Naive thymus-derived CD4-positive, alpha-beta T cell (primary cell): Measurements from ENCODE around the gene PRKAG2. TPM values are rescaled to one million over a fixed set of nuclear protein-coding genes. Genes with fewer than 3 reads are reported as not detected.
A peak's percentile ranks its signal among the peaks of the same experiment; 100 is the strongest.

Source experiments
- ATAC-seq: fragments of 150-1000 bp; cut with Tn5 transposase; 2 replicates; pipeline ENCODE4 v1.10.0; 2021; ENCODE audit warnings: mild to moderate bottlenecking, moderate library complexity
- CTCF ChIA-PET: fragments of 350-600 bp; sonication (Branson Sonifier 250); formaldehyde crosslinking; loops from one replicate; lab custom pipeline; 2021; ENCODE audit warnings: antibody characterized with exemption; lab: Charles Lee
- POLR2A ChIA-PET: fragments of 350-600 bp; sonication (Branson Sonifier 250); formaldehyde crosslinking; loops from one replicate; lab custom pipeline; 2021; ENCODE audit warnings: antibody characterized with exemption, inconsistent platforms; lab: Charles Lee
- DNase-seq, 9 donors: peaks; one replicate each; pipeline versions ENCODE4 v3.0.0 to v3.0.0-alpha.2; 2020 to 2022; ENCODE audit warnings: mixed read lengths in 1 of 9
- H3K27ac ChIP-seq: one replicate; pipeline ENCODE4 v1.7.0; 2013; ENCODE audit warnings: mild to moderate bottlenecking, low read depth, low read length, moderate library complexity
- H3K27me3 ChIP-seq, 2 donors: one replicate each; pipeline ENCODE4 v1.7.0; 2013; ENCODE audit warnings: low read length in 2 of 2, mild to moderate bottlenecking in 2 of 2, moderate library complexity in 2 of 2; ENCODE audit not compliant: control insufficient read depth in 2 of 2, insufficient read depth in 2 of 2
- H3K36me3 ChIP-seq, 3 experiments: 1 replicate in 2 of 3; 2 replicates in 1 of 3; pipeline ENCODE4 v1.7.0; 2013; ENCODE audit warnings: low read length in 3 of 3, mild to moderate bottlenecking in 3 of 3, moderate library complexity in 1 of 3; ENCODE audit not compliant: insufficient read depth in 3 of 3, control insufficient read depth in 2 of 3
- H3K4me1 ChIP-seq, 2 donors: one replicate each; pipeline ENCODE4 v1.7.0; 2013; ENCODE audit warnings: low read length in 2 of 2, mild to moderate bottlenecking in 2 of 2, moderate library complexity in 1 of 2; ENCODE audit not compliant: control insufficient read depth in 2 of 2, insufficient read depth in 2 of 2
- H3K4me3 ChIP-seq: 2 replicates; pipeline ENCODE4 v1.7.0; 2013; ENCODE audit warnings: mild to moderate bottlenecking, low read length
- H3K9me3 ChIP-seq, 3 experiments: 1 replicate in 2 of 3; 2 replicates in 1 of 3; pipeline ENCODE4 v1.7.0; 2013; ENCODE audit warnings: low read length in 3 of 3; ENCODE audit not compliant: control insufficient read depth in 2 of 3
- H3K27ac Mint-ChIP-seq, 9 donors: one replicate each; pipeline ENCODE4 v1.8.0; 2020 to 2022; ENCODE audit warnings: mixed read lengths in 9 of 9, mild to moderate bottlenecking in 8 of 9, moderate library complexity in 5 of 9, inconsistent platforms in 2 of 9
- H3K27me3 Mint-ChIP-seq, 5 donors: one replicate each; pipeline ENCODE4 v1.8.0; 2021 to 2022; ENCODE audit warnings: mixed read lengths in 5 of 5, mild to moderate bottlenecking in 1 of 5
- H3K36me3 Mint-ChIP-seq, 5 donors: one replicate each; pipeline ENCODE4 v1.8.0; 2020 to 2022; ENCODE audit warnings: mixed read lengths in 5 of 5, mild to moderate bottlenecking in 3 of 5, inconsistent platforms in 1 of 5
- H3K4me1 Mint-ChIP-seq, 7 donors: one replicate each; pipeline ENCODE4 v1.8.0; 2020 to 2022; ENCODE audit warnings: mixed read lengths in 7 of 7, mild to moderate bottlenecking in 3 of 7, inconsistent platforms in 1 of 7
- H3K4me3 Mint-ChIP-seq, 10 donors: one replicate each; pipeline ENCODE4 v1.8.0; 2020 to 2022; ENCODE audit warnings: mild to moderate bottlenecking in 10 of 10, mixed read lengths in 10 of 10, moderate library complexity in 6 of 10, inconsistent platforms in 2 of 10
- H3K9me3 Mint-ChIP-seq, 11 donors: one replicate each; pipeline ENCODE4 v1.8.0; 2020 to 2022; ENCODE audit warnings: mixed read lengths in 11 of 11, mild to moderate bottlenecking in 4 of 11, inconsistent platforms in 1 of 11, moderate library complexity in 1 of 11
- intact Hi-C, 2 donors: fragments of 100-400 bp; cut with micrococcal nuclease; formaldehyde crosslinking; loops; one replicate each; pipeline ENCODE4 v1.15.1; 2023
- polyA plus RNA-seq, 2 donors: library from polyadenylated mRNA; unstranded; fragments of 300-500 nt; fragmentation: Illumina TruSeq; gene quantifications; one replicate each; pipeline ENCODE4 v1.2.3, GENCODE V29; 2021
- total RNA-seq, 6 experiments: library from RNA in 5 of 6; stranded (reverse) in 5 of 6; gene quantifications; 1 replicate in 5 of 6; 2 replicates in 1 of 6; pipeline ENCODE4 v1.2.3 and lab custom pipeline; 2021 to 2026

The PRKAG2 gene
- total and polyA plus RNA-seq, 7 experiments from 2014 or later = 15.0 to 74.4 (median 55.7) TPM

- ATAC-seq = no peak
- Mint-ChIP-seq H3K27me3 (no peaks in the 10 kb centered on the region), H3K9me3 (no peaks in the 10 kb centered on the region), H3K36me3 (peaks cover 0 to 18% (median 0%) of the 10 kb centered on the region in 5 donors), H3K4me3 (no peak overlapping the region), H3K4me1 (peaks cover 0 to 48% (median 44%) of the 10 kb centered on the region in 7 donors), H3K27ac (peak overlapping the region in 2 of 9 donors; percentile 51 to 60)
- H3K4me1 ChIP-seq = no peaks in the 10 kb centered on the region
- POLR2A ChIA-PET = no interaction called here
- intact Hi-C loops = no loop called here
- no peak overlapping the region for H3K27ac ChIP-seq
- CTCF ChIA-PET = no interaction called here
- peaks cover 0 to 6% (median 0%) of the 10 kb centered on the region in 3 experiments for H3K36me3 ChIP-seq
- H3K4me3 ChIP-seq = no peak overlapping the region
- DNase-seq = no peak
- no peaks in the 10 kb centered on the region for H3K27me3 ChIP-seq
- H3K9me3 ChIP-seq = no peaks in the 10 kb centered on the region
These were observed 12.8 kb downstream of the PRKAG2 start for GRCh38 chr7:151864081-151864480.

- Mint-ChIP-seq H3K9me3 (no peaks in the 10 kb centered on the region), H3K4me3 (no peak overlapping the region), H3K4me1 (peaks cover 0 to 48% (median 42%) of the 10 kb centered on the region in 7 donors), H3K36me3 (peaks cover 0 to 18% (median 0%) of the 10 kb centered on the region in 5 donors), H3K27ac (peak overlapping the region in 2 of 9 donors; percentile 41 to 51), H3K27me3 (no peaks in the 10 kb centered on the region)
- intact Hi-C loops = loop anchor here in 1 of 2 donors (1.0 to 2.0 kb wide), 4 partner anchors 13 to 283 kb away; partner anchors contain the start of gene PRKAG2
- H3K9me3 ChIP-seq = no peaks in the 10 kb centered on the region
- no peak overlapping the region for H3K27ac ChIP-seq
- ATAC-seq (peak; percentile 35), DNase-seq (no peak)
- ChIA-PET POLR2A (no interaction called here), CTCF (interaction anchor here (1.1 kb wide), 1 partner anchor 71 kb away, joined by 4 read pairs; no protein-coding TSS in a partner anchor)
- H3K27me3 ChIP-seq = no peaks in the 10 kb centered on the region
- H3K36me3 ChIP-seq = peaks cover 0 to 11% (median 0%) of the 10 kb centered on the region in 3 experiments
- no peaks in the 10 kb centered on the region for H3K4me1 ChIP-seq
- no peak overlapping the region for H3K4me3 ChIP-seq
These were observed 13.4 kb downstream of the PRKAG2 start for GRCh38 chr7:151863386-151864079.

- Mint-ChIP-seq H3K9me3 (no peaks in the 10 kb centered on the region), H3K36me3 (peaks cover 0 to 13% (median 0%) of the 10 kb centered on the region in 5 donors), H3K4me1 (peaks cover 0 to 47% (median 35%) of the 10 kb centered on the region in 7 donors), H3K27me3 (no peaks in the 10 kb centered on the region), H3K4me3 (no peak overlapping the region), H3K27ac (no peak overlapping the region)
- no peak for DNase-seq
- intact Hi-C loops = loop anchor here in 1 of 2 donors (1.0 to 2.0 kb wide), 4 partner anchors 14 to 284 kb away; partner anchors contain the start of gene PRKAG2
- Histone ChIP-seq H3K36me3 (peaks cover 0 to 11% (median 0%) of the 10 kb centered on the region in 3 experiments), H3K9me3 (no peaks in the 10 kb centered on the region), H3K27ac (no peak overlapping the region), H3K4me1 (no peaks in the 10 kb centered on the region), H3K27me3 (no peaks in the 10 kb centered on the region), H3K4me3 (no peak overlapping the region)
- ChIA-PET POLR2A (no interaction called here), CTCF (interaction anchor here (1.1 kb wide), 1 partner anchor 71 kb away, joined by 4 read pairs; no protein-coding TSS in a partner anchor)
- peak; percentile 9 for ATAC-seq
These were observed 14.1 kb downstream of the PRKAG2 start for GRCh38 chr7:151862606-151863381.

- peaks cover 0 to 13% (median 0%) of the 10 kb centered on the region in 5 donors for H3K36me3 Mint-ChIP-seq
- no peaks in the 10 kb centered on the region for H3K27me3 Mint-ChIP-seq
- Histone ChIP-seq H3K4me1 (no peaks in the 10 kb centered on the region), H3K27ac (no peak overlapping the region), H3K9me3 (no peaks in the 10 kb centered on the region), H3K4me3 (no peak overlapping the region), H3K36me3 (peaks cover 0 to 11% (median 0%) of the 10 kb centered on the region in 3 experiments), H3K27me3 (no peaks in the 10 kb centered on the region)
- H3K4me1 Mint-ChIP-seq = peaks cover 0 to 46% (median 34%) of the 10 kb centered on the region in 7 donors
- ATAC-seq (no peak), DNase-seq (no peak)
- H3K27ac Mint-ChIP-seq = no peak overlapping the region
- ChIA-PET CTCF (no interaction called here), POLR2A (no interaction called here)
- no peaks in the 10 kb centered on the region for H3K9me3 Mint-ChIP-seq
- intact Hi-C loops = loop anchor here in 1 of 2 donors (2.0 kb wide), 1 partner anchor 15 kb away; the partner anchor contains the start of gene PRKAG2
- H3K4me3 Mint-ChIP-seq = peak overlapping the region in 1 of 10 donors; percentile 32
These were observed 15.0 kb downstream of the PRKAG2 start for GRCh38 chr7:151861881-151862280.

GRCh38 chr7:151860771-151861170, 16.1 kb downstream of the PRKAG2 start:
- H3K27ac ChIP-seq = no peak overlapping the region
- H3K27ac Mint-ChIP-seq = peak overlapping the region in 1 of 9 donors; percentile 62
- intact Hi-C loops = no loop called here
- no peaks in the 10 kb centered on the region for H3K9me3 Mint-ChIP-seq
- H3K27me3 Mint-ChIP-seq = no peaks in the 10 kb centered on the region
- peaks cover 0 to 13% (median 0%) of the 10 kb centered on the region in 5 donors for H3K36me3 Mint-ChIP-seq
- POLR2A ChIA-PET = no interaction called here
- ATAC-seq = no peak
- no peaks in the 10 kb centered on the region for H3K4me1 ChIP-seq
- no peaks in the 10 kb centered on the region for H3K27me3 ChIP-seq
- no peak overlapping the region for H3K4me3 ChIP-seq
- no peaks in the 10 kb centered on the region for H3K9me3 ChIP-seq
- DNase-seq = no peak
- CTCF ChIA-PET = no interaction called here
- peaks cover 0 to 55% (median 38%) of the 10 kb centered on the region in 7 donors for H3K4me1 Mint-ChIP-seq
- peaks cover 0 to 11% (median 0%) of the 10 kb centered on the region in 3 experiments for H3K36me3 ChIP-seq
- H3K4me3 Mint-ChIP-seq = no peak overlapping the region

- H3K27me3 Mint-ChIP-seq = no peaks in the 10 kb centered on the region
- no peaks in the 10 kb centered on the region for H3K27me3 ChIP-seq
- H3K4me1 ChIP-seq = no peaks in the 10 kb centered on the region
- H3K4me1 Mint-ChIP-seq = peaks cover 0 to 51% (median 37%) of the 10 kb centered on the region in 7 donors
- no peak overlapping the region for H3K27ac Mint-ChIP-seq
- H3K36me3 ChIP-seq = peaks cover 0 to 11% (median 0%) of the 10 kb centered on the region in 3 experiments
- no peaks in the 10 kb centered on the region for H3K9me3 ChIP-seq
- H3K4me3 ChIP-seq = no peak overlapping the region
- H3K36me3 Mint-ChIP-seq = peaks cover 0 to 13% (median 0%) of the 10 kb centered on the region in 5 donors
- intact Hi-C loops = no loop called here
- CTCF ChIA-PET = interaction anchor here (1.0 kb wide), 1 partner anchor 75 kb away, joined by 3 read pairs; no protein-coding TSS in a partner anchor
- H3K9me3 Mint-ChIP-seq = no peaks in the 10 kb centered on the region
- ATAC-seq (no peak), DNase-seq (no peak)
- H3K27ac ChIP-seq = no peak overlapping the region
- POLR2A ChIA-PET = no interaction called here
- no peak overlapping the region for H3K4me3 Mint-ChIP-seq
These were observed 16.8 kb downstream of the PRKAG2 start for GRCh38 chr7:151859948-151860685.
